Mucosa of descending colon (tissue), 3 donors: ENCODE measurements around the gene AKAP7. TPM values are rescaled to one million over a fixed set of nuclear protein-coding genes. Genes with fewer than 3 reads are reported as not detected.
A peak's percentile ranks its signal among the peaks of the same experiment; 100 is the strongest.

Experiments used
- ATAC-seq: fragments of 200-7000 bp; cut with Tn5 transposase; one replicate; pipeline ENCODE4 v1.9.1; 2020; ENCODE audit warnings: mild to moderate bottlenecking, moderate library complexity
- DNase-seq, 3 donors: peaks; one replicate each; pipeline ENCODE4 v3.0.0-alpha.2; 2020
- H3K36me3 ChIP-seq: fragments of 200-600 bp; one replicate; pipeline ENCODE4 v1.8.0; 2021; ENCODE audit warnings: low read depth, mild to moderate bottlenecking
- H3K4me1 ChIP-seq: fragments of 200-600 bp; one replicate; pipeline ENCODE4 v1.8.0; 2021; ENCODE audit warnings: low read depth, mild to moderate bottlenecking
- H3K4me3 ChIP-seq: fragments of 200-600 bp; one replicate; pipeline ENCODE4 v1.8.0; 2021; ENCODE audit warnings: mild to moderate bottlenecking
- H3K9me3 ChIP-seq: fragments of 200-600 bp; one replicate; pipeline ENCODE4 v1.8.0; 2021; ENCODE audit warnings: mild to moderate bottlenecking
- intact Hi-C, 2 donors: fragments of 100-400 bp; cut with DNase I in 1 of 2; cut with micrococcal nuclease in 1 of 2; formaldehyde crosslinking; loops; one replicate each; pipeline versions ENCODE4 v1.11.0 to v1.11.1; 2022; cut with DNase I, micrococcal nuclease
- total RNA-seq, 3 donors: library from RNA; stranded (reverse); fragmentation: NEBNext Ultra II Directional in 2 of 3; extraction: Animal tissue kit (Norgen Biotek cat#: 25700) in 2 of 3; gene quantifications; one replicate each; pipeline versions ENCODE4 v1.2.1 to v1.2.4, GENCODE V29; 2021 to 2023
- TF ChIP-seq, protein P1 (sequence below): fragments of 200-600 bp; IDR thresholded peaks from one replicate; pipeline ENCODE4 v1.8.0; 2022; ENCODE audit warnings: antibody characterized with exemption, mild to moderate bottlenecking
- donor health status: DM: no; HTN: no; CAD: no; lungs with moderate emphysema.
- donor health status: DM: no; HTN: no; CAD: no.
- donor health status: DM: no; HTN: yes; CAD: no.

The AKAP7 gene
- total RNA-seq, 3 donors from 2014 or later: 13.0 to 21.9 (median 15.3) TPM

DNA sequence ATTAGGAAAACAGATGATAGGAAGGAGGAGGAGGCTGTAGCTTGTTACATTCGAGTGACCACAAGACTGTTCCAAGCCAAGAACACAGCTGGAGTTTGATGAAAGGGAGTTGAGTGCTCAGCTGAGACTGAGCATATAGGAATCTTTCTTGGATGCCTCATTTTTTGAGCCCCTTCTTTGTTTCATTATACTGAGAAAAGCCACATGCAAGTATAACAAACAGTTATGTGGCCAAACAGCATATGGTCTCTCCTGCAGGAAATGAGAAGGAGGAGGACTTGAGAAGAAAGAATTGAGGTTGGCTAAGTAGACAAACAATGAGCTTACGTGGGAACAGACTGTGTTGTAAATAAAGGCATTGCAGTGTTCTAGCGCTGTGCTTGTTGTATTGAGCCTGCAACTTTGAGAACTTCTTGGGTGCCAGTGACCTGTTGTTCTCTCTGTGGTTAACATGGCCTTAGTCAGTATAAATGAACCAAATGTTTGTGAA, 78.3 kb downstream of the AKAP7 start:
- TF ChIP-seq, protein P1, sequence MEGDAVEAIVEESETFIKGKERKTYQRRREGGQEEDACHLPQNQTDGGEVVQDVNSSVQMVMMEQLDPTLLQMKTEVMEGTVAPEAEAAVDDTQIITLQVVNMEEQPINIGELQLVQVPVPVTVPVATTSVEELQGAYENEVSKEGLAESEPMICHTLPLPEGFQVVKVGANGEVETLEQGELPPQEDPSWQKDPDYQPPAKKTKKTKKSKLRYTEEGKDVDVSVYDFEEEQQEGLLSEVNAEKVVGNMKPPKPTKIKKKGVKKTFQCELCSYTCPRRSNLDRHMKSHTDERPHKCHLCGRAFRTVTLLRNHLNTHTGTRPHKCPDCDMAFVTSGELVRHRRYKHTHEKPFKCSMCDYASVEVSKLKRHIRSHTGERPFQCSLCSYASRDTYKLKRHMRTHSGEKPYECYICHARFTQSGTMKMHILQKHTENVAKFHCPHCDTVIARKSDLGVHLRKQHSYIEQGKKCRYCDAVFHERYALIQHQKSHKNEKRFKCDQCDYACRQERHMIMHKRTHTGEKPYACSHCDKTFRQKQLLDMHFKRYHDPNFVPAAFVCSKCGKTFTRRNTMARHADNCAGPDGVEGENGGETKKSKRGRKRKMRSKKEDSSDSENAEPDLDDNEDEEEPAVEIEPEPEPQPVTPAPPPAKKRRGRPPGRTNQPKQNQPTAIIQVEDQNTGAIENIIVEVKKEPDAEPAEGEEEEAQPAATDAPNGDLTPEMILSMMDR: no peak
- DNase-seq (no peak), ATAC-seq (peak; percentile 58)
- intact Hi-C loops: no loop called here
- Histone ChIP-seq H3K36me3 (no peaks in the 10 kb centered on the region), H3K9me3 (no peaks in the 10 kb centered on the region), H3K4me3 (no peak overlapping the region), H3K4me1 (no peaks in the 10 kb centered on the region)

DNA sequence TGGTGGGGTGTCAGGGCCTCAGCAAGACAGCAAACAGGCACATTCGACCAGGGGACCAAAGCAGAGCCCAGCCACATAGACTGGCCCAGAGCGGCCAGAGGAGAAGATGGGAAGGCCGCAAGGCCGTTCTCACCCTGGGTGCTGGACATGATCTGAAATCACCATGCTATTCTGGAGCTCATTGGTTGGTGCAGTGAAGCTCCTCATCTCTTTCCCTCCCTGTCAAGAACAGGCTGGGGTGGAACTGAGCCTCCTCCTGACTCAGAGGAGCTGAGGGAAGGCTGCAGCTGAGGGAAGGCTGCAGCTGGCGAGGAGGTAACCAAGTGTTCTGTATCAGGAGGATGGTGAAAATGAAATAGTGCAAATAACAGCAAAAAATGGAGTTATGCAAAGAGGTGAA, 80.0 kb downstream of the AKAP7 start:
- no peak for ATAC-seq
- H3K4me3 ChIP-seq: no peak overlapping the region
- intact Hi-C loops: no loop called here
- H3K36me3 ChIP-seq: no peaks in the 10 kb centered on the region
- no peaks in the 10 kb centered on the region for H3K4me1 ChIP-seq
- DNase-seq: no peak
- no peaks in the 10 kb centered on the region for H3K9me3 ChIP-seq
- TF ChIP-seq, protein P1: no peak

DNA sequence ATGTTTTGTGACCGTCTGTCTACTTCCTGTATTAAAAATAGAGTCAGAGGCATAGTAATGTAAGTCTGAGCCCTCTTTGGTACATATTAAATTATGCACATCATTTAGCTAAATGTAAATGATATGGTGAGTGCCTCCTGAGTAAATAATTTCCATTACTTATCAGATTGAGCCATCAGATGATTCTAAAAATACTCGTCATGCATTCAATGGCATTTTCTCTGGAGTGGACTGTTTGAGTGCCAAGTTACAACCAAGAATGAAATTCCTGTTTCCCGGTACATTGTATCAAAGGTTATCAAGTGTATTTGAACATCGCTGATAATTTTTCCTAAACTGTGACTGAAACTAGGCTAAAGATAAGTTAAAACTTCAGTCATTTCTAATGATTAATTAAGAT, 81.0 kb downstream of the AKAP7 start:
- H3K4me1 ChIP-seq: no peaks in the 10 kb centered on the region
- H3K4me3 ChIP-seq: no peak overlapping the region
- H3K36me3 ChIP-seq: no peaks in the 10 kb centered on the region
- no peaks in the 10 kb centered on the region for H3K9me3 ChIP-seq
- TF ChIP-seq, protein P1: no peak
- peak; percentile 31 for ATAC-seq
- DNase-seq: no peak
- intact Hi-C loops: no loop called here

DNA sequence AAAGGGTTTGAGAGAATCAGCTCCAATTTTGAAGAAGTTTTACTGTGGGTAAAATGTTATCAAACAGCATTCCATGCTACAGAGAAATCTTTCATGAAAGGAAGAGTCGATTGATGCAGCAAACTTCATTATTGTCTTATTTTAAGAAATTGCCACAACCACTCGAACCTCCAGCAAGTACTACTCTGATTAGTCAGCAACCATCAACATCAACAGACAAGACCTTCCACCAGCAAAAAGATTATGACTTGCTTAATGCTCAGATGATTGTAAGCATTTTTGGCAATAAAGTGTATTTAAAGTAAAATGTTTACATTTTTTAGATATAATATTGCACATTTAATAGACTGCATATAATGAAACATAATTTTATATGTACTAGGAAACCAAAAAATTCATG, 87.5 kb downstream of the AKAP7 start:
- DNase-seq: no peak
- H3K9me3 ChIP-seq: no peaks in the 10 kb centered on the region
- no peaks in the 10 kb centered on the region for H3K36me3 ChIP-seq
- H3K4me3 ChIP-seq: no peak overlapping the region
- TF ChIP-seq, protein P1: no peak
- H3K4me1 ChIP-seq: no peaks in the 10 kb centered on the region
- intact Hi-C loops: no loop called here
- no peak for ATAC-seq

DNA sequence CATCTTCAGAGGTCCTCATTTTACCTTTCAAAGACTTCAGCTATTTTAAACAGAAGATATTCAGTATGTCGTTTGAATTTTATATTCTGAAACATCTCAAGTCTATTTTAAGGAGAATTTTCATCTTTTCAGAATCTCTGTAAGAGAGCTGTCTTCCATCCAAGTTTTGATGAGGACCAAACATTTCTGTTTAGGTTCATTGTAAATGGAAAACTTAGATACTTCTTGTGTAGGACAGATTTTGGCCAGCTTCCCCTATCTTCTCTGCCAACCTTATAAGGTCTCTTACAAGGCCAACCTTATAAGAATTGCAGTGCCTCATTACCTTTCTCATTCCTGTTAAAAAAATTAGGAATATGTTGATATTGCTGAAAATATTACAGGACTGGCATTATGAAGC, 88.1 kb downstream of the AKAP7 start:
- ATAC-seq: no peak

More for the DNA sequence above, 88.1 kb downstream of the AKAP7 start:
- no peaks in the 10 kb centered on the region for H3K4me1 ChIP-seq
- no peak overlapping the region for H3K4me3 ChIP-seq
- intact Hi-C loops: no loop called here
- no peak for DNase-seq
- TF ChIP-seq, protein P1: no peak
- no peaks in the 10 kb centered on the region for H3K36me3 ChIP-seq
- H3K9me3 ChIP-seq: no peaks in the 10 kb centered on the region
